Retinal pigment epithelial cell (primary cell): Measurements from ENCODE around the gene EDAR.

Experiments
- DNase-seq: peaks from one replicate; pipeline ENCODE4 v3.0.0-alpha.2; 2010; ENCODE audit warnings: low read depth
- H3K4me3 ChIP-seq: 2 replicates; pipeline ENCODE4 v1.5.1; 2011; ENCODE audit warnings: mild to moderate bottlenecking, low read length, control low read depth, moderate library complexity
- CTCF ChIP-seq: conservative IDR thresholded peaks from 2 replicates; pipeline ENCODE4 v1.5.1; 2011; ENCODE audit warnings: low read depth, low read length, control low read depth, inconsistent platforms

The EDAR gene

DNA sequence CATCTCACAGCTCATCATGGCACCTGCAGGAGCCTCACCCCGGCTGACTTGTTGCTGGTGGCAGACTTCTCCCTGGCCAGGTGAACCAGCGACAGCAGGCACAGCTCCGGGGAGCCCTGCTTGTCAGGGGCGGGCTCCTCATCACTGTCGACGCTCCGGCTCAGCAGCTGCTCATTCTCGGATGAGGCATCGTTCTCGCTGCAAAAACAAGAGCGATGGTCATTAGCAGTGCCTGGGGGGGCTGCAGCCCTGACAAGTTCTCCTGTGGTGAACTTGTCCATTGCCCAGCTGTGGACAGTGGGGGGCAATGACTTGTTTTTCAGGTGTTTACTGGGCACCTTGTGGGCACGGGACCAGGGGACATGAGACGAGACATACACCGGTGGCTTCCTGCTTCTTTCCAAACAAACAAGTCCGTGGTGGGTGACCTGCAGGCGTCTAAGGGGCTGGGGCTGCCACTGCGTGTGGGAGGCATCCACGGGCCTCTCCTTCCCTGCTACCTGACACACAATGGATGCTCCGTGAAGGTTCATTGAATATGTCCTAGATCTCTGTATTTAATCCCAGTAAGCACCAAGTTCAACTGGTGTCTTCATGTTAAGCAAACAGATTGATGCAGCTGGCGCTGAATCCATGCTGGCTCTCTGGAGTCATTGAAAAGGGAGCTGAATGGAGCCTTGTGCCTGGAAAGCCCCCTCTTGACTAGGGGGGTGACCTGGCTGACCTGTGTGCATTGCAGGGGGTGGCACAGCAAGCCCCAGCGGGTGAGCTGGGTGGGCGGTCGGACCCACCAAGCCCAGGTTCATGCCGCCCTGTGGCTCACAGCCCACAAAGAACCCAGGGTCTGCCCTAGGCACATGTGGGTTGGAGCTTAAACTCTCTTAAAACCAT, 81.0 kb downstream of the EDAR start:
- no peak for DNase-seq
- H3K4me3 ChIP-seq = no peak overlapping the region
- TF ChIP-seq CTCF = no peak

- TF ChIP-seq CTCF = no peak
- DNase-seq = no peak
- H3K4me3 ChIP-seq = no peak overlapping the region
Observed at GRCh38 chr2:108906403-108907077, 82.5 kb downstream of the EDAR start.

DNA sequence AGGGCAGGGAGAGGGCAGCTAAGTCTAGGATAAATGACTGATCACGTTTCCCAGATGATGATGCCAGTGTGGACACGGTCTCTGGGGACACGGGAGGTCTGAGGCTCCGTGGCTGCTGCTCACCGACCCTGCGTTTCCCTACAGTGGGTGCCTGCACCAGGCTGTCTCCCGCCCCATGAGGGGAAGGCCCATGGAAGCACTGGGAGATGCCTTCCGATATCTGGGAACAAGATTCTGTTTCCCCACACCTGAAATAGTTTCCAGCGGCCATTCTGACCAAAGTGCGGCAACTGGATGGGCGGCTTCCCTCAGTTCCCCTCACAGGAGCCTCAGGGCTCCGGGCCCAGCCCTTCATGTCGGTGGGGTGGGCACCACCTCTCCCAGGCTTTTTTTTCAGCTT, 83.1 kb downstream of the EDAR start:
- no peak for TF ChIP-seq CTCF
- DNase-seq = no peak
- no peak overlapping the region for H3K4me3 ChIP-seq

- no peak for TF ChIP-seq CTCF
- no peak overlapping the region for H3K4me3 ChIP-seq
- no peak for DNase-seq
Observed at GRCh38 chr2:108905176-108905575, 83.8 kb downstream of the EDAR start.

DNA sequence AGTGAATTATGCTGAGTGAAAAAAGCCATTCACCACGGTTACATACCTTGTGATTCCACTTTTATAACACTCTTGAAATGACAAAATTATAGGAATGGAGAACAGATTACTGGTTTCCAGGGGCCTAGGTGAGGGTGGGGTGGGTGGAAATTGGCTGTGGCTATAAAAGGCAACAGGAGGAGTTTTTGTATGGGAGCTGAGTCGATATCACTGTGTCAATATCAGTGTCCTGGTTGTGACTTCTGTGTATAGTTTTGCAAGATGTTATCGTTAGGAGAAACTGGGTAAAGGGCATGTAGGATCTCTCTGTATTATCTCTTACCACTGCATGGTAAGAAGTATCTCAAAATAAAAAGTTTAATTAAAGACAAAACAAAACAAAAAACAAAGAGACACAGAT, 84.3 kb downstream of the EDAR start:
- no peak for TF ChIP-seq CTCF
- no peak for DNase-seq
- no peak overlapping the region for H3K4me3 ChIP-seq

DNA sequence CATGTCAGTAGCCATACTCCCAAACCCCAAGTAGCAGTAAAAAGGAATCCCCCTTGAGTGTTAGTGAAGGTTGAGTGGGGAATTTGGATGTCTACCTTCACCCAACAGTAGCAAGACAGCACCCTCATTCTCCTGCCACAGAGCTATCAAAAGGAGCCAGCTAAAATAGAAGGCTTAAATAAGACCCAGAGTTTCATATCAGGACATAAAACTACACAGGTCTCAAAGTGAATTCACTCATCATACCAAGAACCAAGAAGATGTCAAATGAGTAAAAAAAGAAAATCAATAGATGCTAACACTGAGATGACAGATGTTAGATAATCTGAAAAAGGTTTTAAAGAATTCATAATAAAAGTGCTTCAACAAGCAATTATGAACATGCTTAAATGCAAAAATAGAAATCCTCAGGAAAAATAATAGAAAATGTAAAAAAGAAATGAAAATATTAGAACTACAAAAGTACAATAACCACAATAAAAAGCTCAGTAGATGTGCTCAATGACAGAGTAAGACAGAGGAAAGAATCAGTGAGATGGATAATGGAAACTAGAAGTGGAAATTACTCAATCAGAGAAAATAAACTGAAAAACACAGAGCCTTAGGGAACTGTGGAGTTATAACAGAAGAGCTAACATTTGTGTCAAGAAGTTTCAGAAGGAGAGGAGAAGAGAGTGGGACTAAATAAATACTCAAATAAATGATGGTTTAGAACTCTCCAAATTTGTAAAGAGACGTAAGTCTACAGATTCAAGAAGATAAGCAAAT, 90.5 kb downstream of the EDAR start:
- H3K4me3 ChIP-seq = no peak overlapping the region
- TF ChIP-seq CTCF = no peak
- DNase-seq = no peak
